Fibroblast of the conjunctiva (primary cell): ENCODE measurements around the gene KIF5A.
A peak's percentile ranks its signal among the peaks of the same experiment; 100 is the strongest.
"Not testable (repeated sequence)": the region's sequence is repeated elsewhere in the genome, so short reads cannot be mapped to it uniquely, and the experiment has no call there.

Source experiments
- DNase-seq: peaks from one replicate; pipeline ENCODE4 v3.0.0-alpha.2; 2010; ENCODE audit warnings: low read depth

The KIF5A gene

DNA sequence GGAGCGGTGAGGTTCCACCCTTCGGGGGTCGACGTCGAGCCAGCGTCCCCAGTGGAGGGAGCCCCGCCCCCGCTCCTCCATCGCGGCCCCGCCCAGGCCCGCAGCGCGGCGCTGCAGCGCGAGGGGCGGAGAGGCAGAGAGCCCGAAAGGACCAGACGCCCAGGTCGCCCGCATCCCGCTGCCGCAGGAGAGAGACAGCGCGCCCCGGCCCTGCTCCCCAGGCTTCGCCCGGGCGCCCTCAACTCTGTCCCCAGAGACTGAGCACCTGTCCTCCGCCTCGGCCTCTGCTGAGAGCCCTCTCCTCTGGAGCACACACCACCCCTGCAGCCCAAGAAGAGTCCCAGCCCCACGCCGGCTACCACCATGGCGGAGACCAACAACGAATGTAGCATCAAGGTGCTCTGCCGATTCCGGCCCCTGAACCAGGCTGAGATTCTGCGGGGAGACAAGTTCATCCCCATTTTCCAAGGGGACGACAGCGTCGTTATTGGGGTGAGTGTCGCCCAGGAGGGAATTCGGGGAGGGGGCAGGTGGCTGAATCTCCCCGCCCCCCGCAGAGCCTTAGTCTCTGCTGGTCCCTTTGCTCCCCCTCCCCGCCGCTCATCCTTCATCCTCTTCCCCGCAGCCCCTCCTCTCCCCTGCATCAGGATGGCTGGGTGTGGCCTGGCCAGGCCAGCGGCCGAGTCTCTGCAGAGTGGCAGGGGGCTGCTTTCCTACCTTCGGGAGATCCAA lies at the start of gene KIF5A:
KIF5A (plus strand) TSS at position 136 of the 732 bp plus-strand sequence; CDS start at position 364, 228 bp downstream.
- DNase-seq, result no peak

DNA sequence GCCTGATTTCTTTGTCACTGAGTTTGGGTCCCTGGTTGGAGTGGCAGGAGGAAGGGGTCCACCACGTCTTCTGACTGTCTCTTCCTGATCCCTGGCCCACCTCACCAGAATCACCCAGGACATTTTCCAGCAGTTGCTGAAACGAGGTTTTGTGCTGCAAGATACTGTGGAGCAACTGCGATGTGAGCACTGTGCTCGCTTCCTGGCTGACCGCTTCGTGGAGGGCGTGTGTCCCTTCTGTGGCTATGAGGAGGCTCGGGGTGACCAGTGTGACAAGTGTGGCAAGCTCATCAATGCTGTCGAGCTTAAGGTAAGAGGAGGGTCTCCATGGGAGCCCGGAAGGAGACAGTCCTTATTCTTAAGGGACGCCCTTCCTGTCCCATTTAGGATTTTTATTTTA lies 49.6 kb upstream of the KIF5A start:
- no peak for DNase-seq

DNA sequence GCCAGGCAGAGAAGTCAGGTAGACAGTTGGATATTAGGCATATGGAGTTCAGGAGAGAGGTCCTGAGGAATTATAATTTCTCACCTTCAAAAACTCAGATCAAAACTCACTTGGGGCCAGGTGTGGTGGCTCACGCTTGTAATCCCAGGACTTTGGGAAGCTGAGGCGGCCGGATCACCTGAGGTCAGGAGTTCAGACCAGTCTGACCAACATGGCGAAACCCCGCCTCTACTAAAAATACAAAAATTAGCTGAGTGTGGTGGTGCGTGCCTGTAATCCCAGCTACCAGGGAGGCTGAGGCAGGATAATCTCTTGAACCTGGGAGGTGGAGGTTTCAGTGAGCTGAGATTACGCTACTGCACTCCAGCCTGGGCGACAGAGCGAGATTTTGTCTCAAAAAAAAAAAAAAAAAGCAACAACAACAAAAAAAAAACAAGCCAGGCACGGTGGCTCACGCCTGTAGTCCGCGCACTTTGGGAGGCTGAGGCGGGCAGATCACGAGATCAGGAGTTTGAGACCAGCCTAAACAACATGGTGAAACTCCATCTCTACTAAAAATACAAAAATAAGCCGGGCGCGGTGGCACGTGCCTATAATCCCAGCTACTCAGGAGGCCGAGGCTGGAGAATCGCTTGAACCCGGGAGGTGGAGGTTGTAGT lies 47.4 kb upstream of the KIF5A start:
- not testable (repeated sequence) for DNase-seq

DNA sequence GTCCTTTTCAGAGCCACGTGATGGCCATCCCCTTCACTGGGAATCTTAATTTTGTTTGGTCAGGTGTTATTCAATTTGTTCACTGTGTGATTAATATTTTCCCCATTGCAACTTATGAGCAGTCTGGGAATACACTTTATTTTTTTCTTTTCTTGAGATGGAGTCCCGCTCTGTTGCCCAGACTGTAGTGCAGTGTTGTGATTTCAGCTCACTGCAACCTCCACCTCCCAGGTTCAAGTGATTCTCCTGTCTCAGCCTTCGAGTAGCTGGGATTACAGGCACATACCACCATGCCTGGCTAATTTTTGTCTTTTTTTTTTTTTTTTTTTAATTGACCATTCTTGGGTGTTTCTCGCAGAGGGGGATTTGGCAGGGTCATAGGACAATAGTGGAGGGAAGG lies 43.3 kb upstream of the KIF5A start:
- DNase-seq, result not testable (repeated sequence)

DNA sequence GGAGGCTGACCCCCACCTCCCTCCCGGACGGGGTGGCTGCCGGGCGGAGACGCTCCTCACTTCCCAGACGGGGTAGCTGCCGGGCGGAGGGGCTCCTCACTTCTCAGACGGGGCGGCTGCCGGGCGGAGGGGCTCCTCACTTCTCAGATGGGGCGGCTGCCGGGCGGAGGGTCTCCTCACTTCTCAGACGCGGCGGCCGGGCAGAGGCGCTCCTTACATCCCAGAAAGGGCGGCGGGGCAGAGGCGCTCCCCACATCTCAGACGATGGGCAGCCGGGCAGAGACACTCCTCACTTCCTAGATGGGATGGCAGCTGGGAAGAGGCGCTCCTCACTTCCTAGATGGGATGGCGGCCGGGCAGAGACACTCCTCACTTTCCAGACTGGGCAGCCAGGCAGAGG lies 42.0 kb upstream of the KIF5A start:
- DNase-seq, result not testable (repeated sequence)

DNA sequence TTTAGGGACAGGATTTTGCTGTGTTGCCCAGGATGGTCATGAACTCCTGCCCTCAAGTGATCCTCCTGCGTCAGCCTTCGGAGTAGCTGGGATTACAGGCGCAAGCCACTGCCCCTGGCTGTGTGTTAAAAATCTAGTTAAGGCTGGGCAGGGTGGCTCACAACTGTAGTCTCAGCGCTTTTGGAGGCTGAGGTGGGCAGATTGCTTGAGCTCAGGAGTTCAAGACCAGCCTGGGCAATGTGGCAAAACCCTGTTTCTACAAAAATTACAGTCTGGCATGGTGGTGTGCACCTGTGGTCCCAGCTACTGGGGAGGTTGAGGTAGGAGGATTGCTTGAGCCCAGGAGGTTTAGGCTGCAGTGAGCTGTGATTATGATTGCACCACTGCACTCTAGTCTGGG lies 38.7 kb upstream of the KIF5A start:
- no peak for DNase-seq

DNA sequence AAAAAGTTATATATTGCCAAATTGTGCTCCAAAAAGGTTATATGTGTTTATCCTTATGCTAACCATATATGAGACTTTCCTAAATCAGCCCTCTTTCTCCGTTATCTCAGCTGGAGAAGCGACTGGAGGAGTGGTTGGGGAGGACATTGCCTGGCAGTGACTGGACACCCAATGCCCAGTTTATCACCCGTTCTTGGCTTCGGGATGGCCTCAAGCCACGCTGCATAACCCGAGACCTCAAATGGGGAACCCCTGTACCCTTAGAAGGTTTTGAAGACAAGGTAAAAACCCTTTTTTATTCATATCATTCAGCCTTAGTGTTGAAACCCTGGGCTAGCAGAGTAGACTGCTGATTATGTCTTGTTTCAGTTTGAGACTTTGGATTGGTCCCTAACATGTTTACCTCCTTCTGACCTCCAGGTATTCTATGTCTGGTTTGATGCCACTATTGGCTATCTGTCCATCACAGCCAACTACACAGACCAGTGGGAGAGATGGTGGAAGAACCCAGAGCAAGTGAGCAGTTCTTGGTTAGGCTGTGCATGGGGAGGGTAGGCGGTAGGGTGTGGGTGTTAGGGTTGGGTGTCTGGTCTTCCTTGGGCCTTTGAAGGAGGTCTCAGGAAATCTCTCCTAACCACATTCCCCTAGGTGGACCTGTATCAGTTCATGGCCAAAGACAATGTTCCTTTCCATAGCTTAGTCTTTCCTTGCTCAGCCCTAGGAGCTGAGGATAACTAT lies 38.1 kb upstream of the KIF5A start:
- DNase-seq, result no peak

DNA sequence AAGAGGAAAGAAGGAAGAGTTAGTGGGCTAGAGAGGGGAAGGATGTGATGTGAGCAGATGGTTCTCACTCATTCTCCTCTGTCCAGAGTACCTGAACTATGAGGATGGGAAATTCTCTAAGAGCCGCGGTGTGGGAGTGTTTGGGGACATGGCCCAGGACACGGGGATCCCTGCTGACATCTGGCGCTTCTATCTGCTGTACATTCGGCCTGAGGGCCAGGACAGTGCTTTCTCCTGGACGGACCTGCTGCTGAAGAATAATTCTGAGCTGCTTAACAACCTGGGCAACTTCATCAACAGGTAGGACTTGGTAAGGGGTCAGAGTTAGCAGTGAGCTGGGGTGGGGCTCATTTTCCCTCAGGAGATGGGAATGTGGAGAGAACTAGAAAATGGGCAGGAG lies 37.2 kb upstream of the KIF5A start:
- DNase-seq, result no peak

DNA sequence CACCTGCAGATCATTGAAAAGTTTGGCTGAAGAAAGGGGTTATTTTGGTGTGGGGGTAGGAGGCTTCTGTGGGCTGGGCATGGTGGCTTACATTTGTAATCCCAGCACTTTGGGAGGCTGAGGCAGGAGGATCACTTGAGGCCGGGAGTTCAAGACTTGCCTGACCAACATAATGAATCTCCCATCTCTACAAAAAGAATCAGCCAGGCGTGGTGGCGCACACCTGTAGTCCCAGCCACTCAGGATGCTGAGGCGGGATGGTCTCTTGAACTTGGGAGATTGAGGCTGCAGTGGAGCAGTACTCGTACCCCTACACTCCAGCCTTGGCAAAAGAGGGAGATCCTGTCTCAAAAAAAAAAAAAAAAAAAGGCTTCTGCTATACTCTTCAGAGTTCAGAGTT lies 36.6 kb upstream of the KIF5A start:
- DNase-seq, result no peak

DNA sequence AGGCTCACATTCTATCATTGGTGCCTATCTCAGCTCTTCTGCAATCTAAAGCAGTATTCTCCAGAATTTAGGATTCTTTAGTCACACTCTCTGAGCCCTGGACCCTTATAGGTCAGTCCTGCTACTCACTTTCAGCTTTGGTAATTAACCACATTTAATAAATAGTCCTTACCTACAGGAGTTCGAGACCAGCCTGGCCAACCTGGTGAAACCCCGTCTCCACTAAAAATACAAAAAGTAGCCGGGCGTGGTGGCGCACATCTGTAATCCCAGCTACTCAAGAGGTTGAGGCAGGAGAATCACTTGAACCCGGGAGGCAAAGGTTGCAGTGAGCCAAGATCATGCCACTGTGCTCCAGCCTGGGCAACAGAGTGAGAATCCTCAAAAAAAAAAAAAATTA lies 36.2 kb upstream of the KIF5A start:
- not testable (repeated sequence) for DNase-seq

DNA sequence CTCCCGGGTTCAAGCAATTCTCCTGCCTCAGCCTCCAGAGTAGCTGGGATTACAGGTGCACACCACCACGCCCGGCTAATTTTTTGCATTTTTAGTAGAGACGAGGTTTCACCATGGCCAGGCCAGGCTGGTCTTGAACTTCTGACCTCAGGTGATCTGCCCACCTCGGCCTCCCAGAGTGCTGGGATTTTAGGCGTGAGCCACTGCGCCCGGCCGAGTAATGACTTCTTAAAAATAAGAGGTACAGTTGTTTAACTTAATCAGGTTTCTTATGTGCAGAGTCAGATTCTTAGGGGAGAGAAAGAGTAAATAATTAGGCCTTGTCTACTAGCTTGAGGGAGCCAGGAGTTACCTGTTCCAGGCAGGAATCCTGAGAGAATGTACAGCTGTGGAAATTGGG lies 35.6 kb upstream of the KIF5A start:
- not testable (repeated sequence) for DNase-seq

DNA sequence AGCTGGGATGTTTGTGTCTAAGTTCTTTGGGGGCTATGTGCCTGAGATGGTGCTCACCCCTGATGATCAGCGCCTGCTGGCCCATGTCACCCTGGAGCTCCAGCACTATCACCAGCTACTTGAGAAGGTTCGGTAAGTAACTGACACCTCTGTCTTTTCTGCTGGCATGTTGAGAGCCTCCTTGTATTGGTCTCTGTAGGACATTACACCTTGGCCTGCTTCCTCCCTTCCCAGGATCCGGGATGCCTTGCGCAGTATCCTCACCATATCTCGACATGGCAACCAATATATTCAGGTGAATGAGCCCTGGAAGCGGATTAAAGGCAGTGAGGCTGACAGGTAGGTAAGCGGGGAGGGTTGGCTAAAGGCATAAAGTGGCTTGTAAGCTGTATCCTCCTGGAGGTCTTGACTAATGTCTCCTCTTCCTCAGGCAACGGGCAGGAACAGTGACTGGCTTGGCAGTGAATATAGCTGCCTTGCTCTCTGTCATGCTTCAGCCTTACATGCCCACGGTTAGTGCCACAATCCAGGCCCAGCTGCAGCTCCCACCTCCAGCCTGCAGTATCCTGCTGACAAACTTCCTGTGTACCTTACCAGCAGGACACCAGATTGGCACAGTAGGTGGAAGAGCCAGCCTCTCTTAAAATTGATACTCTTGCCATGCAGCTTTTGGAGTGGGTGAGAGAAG lies 35.0 kb upstream of the KIF5A start:
- DNase-seq, result no peak

DNA sequence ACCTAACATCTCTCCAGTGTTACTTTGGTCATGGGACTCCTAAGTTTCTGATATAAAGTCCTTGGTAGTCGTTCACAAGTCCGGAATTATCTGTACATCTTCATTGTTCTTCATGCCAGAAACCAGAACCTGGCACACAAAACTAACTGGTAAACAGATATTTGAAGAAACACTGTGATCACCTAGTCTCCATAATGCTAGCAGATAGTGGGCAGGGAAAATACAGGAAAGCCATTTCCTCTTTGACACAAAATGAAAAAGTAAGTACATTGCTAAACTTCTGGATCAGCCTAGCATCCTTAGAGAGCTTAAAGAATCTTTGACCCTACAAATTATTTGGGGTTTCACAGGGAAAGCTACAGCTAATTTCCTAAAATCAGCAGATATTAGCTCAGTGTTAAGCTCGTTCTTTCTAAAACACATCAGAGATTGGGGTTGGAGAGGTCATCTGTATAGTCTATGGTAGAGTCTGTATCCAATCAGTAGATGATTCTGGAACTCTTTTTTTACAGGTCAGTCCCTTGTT lies 34.4 kb upstream of the KIF5A start:
- no peak for DNase-seq

DNA sequence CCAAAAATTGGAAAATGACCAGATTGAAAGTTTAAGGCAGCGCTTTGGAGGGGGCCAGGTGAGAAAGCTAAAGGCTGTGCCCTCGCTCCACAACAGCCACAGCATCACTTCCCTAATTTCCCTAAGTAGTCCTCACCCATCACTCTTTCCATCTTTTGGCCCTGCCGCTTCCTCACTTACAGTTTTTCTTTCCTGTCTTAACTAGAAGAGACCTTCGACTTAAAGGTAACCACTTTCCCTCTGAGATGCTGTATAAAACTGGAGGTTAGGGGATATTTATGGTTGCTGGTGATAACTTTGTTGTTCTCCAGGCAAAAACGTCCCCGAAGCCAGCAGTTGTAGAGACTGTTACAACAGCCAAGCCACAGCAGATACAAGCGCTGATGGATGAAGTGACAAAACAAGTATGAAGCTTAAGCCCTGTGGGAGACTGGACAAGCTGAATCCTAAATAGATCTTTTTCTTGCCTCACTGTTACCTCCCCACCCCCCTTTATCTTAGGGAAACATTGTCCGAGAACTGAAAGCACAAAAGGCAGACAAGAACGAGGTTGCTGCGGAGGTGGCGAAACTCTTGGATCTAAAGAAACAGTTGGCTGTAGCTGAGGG lies 33.8 kb upstream of the KIF5A start:
- DNase-seq, result no peak

DNA sequence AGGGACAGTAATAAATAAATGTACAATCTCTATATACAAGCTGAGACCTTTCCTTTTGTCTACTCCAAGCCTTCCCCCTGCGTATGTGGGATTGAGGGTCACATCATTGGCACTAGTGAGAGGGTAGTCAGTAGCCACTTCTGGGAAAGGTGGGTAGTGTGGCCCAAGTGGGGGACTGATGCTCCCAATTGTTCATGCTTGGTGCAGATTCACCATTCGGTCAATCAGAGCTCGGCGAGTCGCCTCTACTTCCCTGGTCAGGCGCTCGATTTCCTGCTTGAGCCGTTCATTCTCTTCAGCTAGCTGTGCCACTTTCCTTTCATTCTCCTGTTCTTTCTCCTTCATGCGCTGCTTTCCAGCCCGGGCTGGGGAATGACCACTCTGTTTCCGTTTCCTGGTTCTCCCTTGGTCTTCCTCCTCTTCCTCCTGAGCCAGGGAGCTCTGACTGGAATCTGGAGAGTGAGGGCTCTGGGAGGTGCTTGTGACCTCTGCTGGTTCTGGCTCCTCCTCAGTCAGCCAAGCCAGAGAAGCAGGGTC lies 33.2 kb upstream of the KIF5A start:
- no peak for DNase-seq

DNA sequence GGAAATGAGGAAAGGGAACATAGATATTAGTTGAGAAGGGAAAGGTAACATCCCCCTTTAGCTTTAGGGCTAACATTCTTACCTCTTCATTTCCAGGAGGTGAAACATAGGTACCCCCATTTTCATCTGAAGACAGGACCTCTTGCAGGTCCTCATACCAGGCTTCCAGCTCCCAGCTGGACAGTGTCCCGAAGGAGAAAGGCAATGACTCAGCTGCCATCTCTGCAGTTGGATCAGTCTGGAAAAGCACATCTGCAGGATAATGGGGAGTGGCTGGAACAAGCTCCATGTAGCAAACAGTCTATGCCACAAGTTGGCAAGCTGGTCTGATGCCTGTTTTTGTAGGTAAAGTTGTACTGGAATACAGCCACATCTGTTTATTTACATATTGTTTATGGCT lies 32.7 kb upstream of the KIF5A start:
- DNase-seq, result no peak

DNA sequence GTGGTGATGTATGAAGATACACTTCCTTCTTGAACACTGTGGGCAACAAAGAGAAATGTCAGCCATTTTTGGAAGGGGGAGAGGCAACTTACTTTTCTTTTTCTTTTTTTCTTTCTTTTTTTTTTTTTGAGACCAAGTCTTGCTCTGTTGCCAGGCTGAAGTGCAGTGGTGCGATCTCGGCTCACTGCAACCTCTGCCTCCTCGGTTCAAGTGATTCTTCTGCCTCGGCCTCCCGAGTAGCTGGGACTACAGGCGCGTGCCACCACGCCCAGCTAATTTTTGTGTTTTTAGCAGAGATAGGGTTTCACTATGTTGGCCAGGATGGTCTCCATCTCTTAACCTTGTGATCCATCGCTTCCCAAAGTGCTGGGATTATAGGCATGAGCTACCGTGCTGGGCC lies 32.1 kb upstream of the KIF5A start:
- not testable (repeated sequence) for DNase-seq

DNA sequence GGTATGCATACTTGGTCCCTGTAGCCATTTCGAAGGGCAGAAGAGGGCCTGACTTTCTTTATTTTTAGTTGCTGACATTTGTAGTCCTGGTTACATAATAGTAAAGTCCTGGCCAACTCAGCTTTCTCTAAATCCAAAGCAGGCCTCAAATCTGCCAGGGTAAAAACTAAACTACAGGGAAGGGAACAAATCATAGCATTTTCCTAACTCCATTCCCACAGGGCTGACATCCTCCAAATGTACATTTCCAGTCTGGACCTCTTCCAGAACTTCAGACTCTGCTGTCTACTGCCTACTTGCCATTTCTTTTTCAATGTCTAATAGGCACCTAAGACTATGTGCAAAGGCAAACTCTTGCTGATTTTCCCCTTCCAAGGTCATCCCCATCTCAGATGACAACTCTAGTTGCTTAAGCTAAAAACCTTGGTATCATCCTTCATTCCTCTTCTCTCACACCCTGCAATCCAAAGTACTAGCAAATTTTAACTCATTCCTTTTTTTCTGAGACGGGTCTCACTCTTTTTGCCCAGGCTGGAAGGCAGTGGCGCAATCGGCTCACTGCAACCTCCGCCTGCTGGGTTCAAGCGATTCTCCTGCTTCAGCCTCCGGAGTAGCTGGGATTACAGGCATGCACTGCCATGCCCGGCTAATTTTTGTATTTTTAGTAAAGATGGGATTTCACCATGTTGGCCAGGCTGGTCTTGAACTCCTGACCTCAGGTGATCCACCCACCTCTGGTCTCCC lies 31.5 kb upstream of the KIF5A start:
- DNase-seq, result no peak

DNA sequence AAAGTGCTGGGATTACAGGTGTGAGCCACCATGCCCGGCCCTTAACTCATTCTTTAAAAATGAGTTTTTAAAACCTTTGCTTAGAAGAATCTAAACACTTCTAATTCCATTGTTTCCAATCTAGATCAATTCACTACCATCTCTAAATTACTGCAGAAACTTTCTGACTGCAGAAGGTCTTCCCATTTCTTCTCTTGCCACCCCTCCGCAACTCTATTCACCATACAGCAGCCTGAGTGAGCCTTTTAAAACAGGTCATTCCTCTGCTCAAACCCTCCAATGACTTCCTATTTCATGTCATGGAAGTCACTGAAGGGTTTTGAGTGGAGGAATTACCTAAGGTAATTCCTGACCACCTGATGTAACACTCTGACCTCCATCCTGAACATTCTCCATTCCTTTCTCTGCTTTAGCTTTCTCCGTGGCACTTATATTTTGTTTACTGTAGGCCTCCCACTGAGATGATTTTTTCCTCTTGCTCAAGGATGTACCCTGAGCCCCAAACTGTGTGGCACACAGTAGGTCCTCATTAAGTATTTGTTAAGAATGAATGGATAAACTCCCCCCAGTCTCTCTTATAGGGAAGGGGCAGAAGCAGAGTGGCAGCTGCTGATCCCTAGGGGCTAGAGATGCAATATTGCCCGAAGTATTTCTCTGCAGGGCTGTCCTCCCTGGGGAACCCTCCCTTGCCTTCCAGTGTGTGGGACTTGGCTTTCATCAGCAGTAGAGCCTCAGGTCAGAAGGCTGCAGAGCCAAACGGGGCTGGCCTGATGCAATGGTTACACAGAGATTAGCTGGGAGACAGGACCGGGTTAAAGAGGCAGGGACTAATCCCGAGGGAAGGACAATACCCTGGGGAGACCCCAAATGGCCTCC lies 30.7 kb upstream of the KIF5A start:
- peak; percentile 77 for DNase-seq

DNA sequence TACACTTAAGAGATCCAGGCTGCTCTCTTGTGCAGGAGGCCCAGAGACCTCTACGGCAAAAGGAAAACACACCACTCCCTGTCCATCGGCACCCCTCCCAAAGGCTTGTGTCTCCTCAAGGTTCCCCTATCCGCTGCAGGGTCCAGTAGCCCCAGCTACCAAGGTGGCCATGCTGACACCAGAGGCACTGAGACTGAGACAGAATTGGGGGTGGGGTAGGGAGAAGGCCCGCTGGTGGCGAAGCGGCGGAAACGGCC lies 30.1 kb upstream of the KIF5A start:
- DNase-seq, result no peak
